Colon (tissue), 2 donors: Measurements from ENCODE around the gene CATSPER2.
"Not testable (repeated sequence)": the region's sequence is repeated elsewhere in the genome, so short reads cannot be mapped to it uniquely, and the experiment has no call there.

Experiments used
- FAIRE-seq: peaks from 2 replicates; lab custom pipeline; 2012; peaks lifted over from hg19 to GRCh38; lab: Jason Lieb, UNC
- donor health status: control.
- donor health status: control.

Gene CATSPER2

DNA sequence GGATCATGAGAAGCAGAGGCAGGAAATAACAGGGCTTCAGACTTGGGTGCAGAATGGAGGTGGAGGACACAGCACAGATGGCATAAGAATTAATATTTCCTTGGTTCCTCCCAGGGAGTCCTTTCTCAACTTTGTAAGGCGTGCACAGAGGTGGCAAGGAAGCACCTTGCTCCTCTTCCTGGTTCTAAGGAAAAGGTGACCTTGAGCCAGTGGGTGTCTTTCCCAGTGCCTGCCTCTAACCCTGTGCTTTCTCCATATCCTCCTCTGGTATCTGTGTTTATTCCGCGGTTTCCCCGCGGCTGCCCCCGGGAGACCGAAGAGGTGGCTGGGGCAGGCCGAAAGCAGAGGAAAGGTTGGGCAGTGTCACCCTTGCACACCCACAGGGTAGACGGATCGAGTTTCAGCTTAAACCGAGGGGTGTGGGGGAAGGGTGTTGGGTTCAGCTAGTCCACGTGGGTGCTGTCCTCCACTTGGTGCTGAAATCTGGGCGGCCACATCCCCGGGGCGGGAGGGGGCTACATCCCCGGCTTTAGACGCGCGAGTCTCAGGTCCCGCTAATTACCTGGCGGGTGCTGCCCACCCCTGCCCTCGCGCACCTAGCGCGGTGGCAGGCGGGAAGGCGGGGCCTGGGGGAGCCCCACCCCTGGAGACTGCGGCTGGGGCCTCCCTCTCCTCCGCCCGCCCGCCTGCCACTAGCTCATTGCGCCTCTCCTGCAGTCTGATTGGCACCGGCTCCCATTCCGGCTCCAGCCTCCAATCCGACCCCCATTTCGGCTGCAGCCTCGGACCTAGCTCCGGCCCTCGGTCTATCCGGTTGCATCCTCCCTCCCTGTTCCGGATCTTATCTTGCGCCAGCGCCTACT, 55.1 kb downstream of the CATSPER2 start, which contains the start of gene CKMT1B:
CKMT1B (plus strand) TSS at position 700 of the 863 bp plus-strand sequence. CDS start 192 bp downstream, outside the sequence.
- FAIRE-seq: not testable (repeated sequence)

DNA sequence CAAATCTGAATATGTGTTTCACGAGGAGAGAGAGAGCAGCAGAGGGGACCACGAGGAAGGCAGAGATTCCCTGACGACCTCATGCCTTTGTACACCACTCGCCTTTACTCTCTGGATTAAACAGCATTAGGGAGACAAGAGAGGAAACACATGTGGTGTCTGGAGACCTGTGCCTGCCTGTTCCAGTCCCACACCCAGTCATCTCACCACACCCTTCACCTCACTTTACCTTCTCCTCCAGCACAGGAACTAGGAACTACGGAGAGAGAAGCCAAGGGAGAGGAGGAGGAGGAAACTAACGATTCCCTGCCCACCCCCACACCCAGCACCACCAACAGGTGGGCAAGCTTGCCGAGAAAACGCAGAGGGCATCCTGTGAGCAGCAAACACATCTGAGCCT, 55.8 kb downstream of the CATSPER2 start:
- FAIRE-seq: not testable (repeated sequence)

DNA sequence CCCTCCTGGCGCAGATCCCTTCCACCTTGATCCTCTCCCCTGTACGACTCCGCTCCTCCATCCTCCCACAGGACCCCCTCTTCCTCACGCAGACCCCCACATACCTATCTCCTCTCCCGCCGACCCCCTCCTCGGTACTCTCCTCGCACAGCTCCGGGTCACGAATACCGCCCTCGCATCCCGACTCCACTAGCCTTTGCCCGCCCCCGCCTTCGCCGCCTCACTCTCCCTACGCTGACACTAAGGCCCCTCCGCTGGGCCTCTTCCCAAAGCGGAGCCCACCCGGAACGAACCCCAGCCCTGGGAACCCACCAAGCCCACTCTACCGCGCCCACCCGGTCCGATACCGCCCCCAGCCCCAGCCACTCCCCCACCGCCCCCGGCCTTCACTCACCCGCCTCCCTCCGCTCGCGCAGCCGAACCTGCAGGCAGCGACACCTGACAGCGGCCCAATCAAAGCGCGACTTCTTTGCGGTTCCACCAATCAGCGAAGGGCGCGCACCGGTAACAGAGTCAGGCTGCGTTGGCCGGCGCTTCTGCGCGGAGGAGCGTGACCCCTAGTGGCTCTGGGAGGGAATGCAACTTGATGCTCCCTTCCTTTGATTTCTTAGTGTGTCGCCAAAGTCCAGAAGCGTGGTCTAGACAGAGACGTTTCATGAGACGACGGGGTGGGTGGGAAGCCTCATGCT, 58.7 kb downstream of the CATSPER2 start, which contains the start of gene PPIP5K1:
PPIP5K1 (minus strand) TSS at position 431 of the 689 bp plus-strand sequence. CDS start 5,704 bp downstream, outside the sequence.
- FAIRE-seq: peak; percentile 21
